WERI-Rb-1 (cell line): ENCODE measurements around the gene PDAP1.

ENCODE experiments used
- DNase-seq: peaks from one replicate; pipeline ENCODE4 v3.0.0-alpha.2; 2020
- H3K27ac ChIP-seq: fragments of 250-450 bp; sonication (Bioruptor Pico); 2 replicates; pipeline ENCODE4 v1.5.1; 2020; ENCODE audit warnings: mild to moderate bottlenecking, moderate library complexity
- H3K27me3 ChIP-seq: fragments of 250-450 bp; sonication (Bioruptor Pico); 2 replicates; pipeline ENCODE4 v1.5.1; 2021; ENCODE audit warnings: mild to moderate bottlenecking, low read depth, moderate library complexity; ENCODE audit not compliant: insufficient read depth, severe bottlenecking
- H3K36me3 ChIP-seq: fragments of 250-450 bp; sonication (Bioruptor Pico); 2 replicates; pipeline ENCODE4 v1.5.1; 2020; ENCODE audit warnings: mild to moderate bottlenecking, moderate library complexity
- H3K4me3 ChIP-seq: 2 replicates; pipeline ENCODE4 v1.5.1; 2011; ENCODE audit warnings: low read depth, mild to moderate bottlenecking, control low read depth, low read length
- H3K9me3 ChIP-seq: fragments of 250-450 bp; sonication (Bioruptor Pico); 2 replicates; pipeline ENCODE4 v1.5.1; 2021; ENCODE audit warnings: mild to moderate bottlenecking, moderate library complexity; ENCODE audit not compliant: severe bottlenecking
- TF ChIP-seq, protein P1 (sequence below): IDR thresholded peaks from 2 replicates; pipeline ENCODE4 v1.5.1; 2011; ENCODE audit warnings: low read depth, mild to moderate bottlenecking, control low read depth, inconsistent platforms, low read length

Gene PDAP1

DNA sequence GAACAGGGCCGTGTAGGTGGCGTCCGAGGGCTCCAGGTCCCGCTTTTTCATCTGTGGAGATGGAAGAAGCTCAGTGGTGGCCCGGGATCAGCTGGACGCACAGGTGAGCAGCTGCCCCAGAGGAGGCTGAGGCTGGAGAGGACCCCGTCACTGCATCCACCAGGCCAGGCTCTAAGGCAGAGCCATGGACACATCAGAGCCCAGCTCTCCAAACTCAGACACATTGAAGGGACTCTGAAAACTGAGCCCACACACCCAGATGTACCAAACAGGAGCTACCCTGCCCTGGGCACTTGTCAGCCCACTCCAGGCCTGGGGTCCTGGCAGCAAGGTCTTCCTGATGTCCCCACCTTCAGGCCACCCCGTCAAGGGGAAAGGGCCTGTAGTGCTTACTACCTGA, 21.4 kb upstream of the PDAP1 start:
- Histone ChIP-seq H3K9me3 (no peaks in the 10 kb centered on the region), H3K27me3 (no peaks in the 10 kb centered on the region), H3K36me3 (peaks cover 58% of the 10 kb centered on the region), H3K4me3 (no peak overlapping the region), H3K27ac (no peak overlapping the region)
- no peak for DNase-seq
- TF ChIP-seq, protein P1, sequence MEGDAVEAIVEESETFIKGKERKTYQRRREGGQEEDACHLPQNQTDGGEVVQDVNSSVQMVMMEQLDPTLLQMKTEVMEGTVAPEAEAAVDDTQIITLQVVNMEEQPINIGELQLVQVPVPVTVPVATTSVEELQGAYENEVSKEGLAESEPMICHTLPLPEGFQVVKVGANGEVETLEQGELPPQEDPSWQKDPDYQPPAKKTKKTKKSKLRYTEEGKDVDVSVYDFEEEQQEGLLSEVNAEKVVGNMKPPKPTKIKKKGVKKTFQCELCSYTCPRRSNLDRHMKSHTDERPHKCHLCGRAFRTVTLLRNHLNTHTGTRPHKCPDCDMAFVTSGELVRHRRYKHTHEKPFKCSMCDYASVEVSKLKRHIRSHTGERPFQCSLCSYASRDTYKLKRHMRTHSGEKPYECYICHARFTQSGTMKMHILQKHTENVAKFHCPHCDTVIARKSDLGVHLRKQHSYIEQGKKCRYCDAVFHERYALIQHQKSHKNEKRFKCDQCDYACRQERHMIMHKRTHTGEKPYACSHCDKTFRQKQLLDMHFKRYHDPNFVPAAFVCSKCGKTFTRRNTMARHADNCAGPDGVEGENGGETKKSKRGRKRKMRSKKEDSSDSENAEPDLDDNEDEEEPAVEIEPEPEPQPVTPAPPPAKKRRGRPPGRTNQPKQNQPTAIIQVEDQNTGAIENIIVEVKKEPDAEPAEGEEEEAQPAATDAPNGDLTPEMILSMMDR: no peak

DNA sequence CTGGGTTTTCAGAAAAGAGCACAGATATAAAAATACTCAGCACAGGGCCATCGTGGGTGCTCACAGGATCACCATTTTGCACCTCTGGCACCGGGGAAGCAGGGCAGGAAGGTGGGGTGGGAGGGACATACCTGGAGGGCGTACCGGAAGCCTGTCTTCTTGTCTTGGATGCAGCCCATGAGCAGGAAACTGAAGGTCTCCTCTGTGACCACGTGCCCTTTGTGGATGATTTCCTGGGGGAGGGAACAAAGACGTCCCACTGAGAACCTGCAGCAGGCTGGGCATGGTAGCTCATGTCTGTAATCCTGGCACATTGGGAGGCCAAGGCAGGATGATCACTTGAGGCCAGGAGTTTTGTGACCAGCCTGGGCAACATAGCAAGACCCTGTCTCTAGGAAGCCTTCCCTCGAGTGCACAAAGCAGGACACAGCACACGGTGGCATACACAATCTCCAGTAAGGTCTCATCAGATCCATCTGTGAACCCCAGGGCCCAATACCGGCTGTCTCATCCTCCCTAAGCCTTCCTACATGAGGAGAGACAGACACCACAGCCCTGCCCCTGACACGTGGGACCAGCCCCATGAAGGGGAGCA, 20.7 kb upstream of the PDAP1 start:
- no peak for DNase-seq
- Histone ChIP-seq H3K9me3 (no peaks in the 10 kb centered on the region), H3K36me3 (peaks cover 62% of the 10 kb centered on the region), H3K4me3 (no peak overlapping the region), H3K27me3 (no peaks in the 10 kb centered on the region), H3K27ac (no peak overlapping the region)
- TF ChIP-seq, protein P1: no peak

DNA sequence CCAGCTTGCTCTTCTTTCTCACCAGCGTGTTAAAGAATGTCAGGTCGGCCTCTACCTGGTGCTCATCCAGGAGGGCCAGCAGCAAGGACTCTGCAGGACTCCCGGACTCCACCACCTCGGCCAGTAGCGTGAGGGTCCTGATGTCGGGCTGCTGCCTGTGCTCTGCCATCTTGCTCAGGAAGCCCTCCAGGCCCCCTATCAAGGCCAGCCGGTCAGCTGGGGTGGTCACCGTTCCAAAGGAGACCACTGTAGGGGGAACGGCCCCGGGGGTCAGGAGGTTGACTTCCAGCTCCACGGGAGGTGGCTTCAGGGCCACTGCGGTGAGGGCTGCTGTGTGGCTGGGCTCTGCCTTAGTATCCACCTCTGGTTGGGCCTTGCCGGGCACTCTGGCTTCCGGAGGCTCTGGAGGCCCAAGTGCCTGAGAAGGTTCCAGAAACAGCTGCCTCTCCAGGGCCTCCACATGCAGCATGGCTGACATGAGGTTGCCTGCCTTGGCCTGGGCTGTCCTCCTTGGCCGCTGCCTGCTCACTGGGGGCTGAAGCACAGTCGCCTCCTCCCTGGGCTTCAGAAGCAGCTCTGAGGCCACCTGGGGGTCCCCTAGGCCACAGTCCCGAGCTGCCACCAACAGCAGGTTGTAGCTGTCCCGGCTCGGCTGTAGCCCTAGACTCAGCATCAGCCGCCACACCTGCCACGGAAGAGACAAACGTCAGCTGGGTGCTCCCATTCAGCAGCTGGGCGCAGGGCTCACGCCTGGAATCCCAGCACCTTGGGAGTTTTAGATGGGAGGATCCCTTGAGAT, 16.7 kb upstream of the PDAP1 start:
- Histone ChIP-seq H3K36me3 (peaks cover 57% of the 10 kb centered on the region), H3K9me3 (no peaks in the 10 kb centered on the region), H3K27me3 (no peaks in the 10 kb centered on the region), H3K4me3 (no peak overlapping the region), H3K27ac (no peak overlapping the region)
- TF ChIP-seq, protein P1: no peak
- no peak for DNase-seq

DNA sequence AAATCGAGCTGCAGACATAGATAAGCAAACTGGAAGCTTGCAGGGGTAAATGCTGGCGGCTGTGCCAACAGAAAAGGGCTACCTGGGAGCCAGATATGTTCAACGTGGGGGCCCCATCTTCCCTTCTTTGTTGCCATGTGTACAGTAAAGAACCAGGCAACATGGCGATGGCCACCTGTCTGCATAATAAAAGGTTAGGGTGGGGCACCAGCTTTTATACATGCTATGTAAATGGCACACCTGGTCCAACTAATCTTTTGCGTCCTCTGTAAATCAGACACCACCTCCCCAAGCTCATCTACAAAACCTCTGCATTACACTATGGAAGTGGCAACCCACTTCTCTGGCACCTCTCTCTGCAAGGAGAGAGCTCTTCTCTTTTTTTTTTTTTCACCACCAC, 14.2 kb upstream of the PDAP1 start:
- H3K27me3 ChIP-seq: no peaks in the 10 kb centered on the region
- H3K9me3 ChIP-seq: no peaks in the 10 kb centered on the region
- H3K4me3 ChIP-seq: no peak overlapping the region
- H3K27ac ChIP-seq: no peak overlapping the region
- peaks cover 69% of the 10 kb centered on the region for H3K36me3 ChIP-seq
- TF ChIP-seq, protein P1: no peak
- DNase-seq: no peak

DNA sequence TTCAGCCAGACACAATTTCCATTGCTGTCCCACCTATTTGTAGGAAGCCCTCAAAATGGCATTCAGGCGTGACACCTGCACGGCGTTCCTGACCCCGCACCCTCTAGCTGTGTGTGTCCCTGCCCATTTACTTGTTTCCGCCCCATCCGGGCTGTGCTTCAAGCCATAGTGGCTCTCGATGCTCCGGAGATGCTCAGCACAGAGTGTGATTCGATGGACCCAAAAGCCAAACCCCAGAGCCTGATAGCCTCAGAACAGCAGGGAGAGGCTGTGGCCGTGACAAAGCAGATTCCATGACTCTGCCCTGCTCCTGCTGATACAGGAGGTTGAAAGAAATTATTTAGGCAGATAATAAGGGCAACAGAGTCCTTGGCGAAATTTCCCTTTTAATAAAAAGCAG, 13.8 kb upstream of the PDAP1 start:
- no peaks in the 10 kb centered on the region for H3K9me3 ChIP-seq
- H3K27me3 ChIP-seq: no peaks in the 10 kb centered on the region
- H3K36me3 ChIP-seq: peaks cover 74% of the 10 kb centered on the region
- no peak overlapping the region for H3K27ac ChIP-seq
- DNase-seq: no peak
- TF ChIP-seq, protein P1: no peak
- H3K4me3 ChIP-seq: no peak overlapping the region
